ENCODE results near the gene SH3PXD2B. TPM values are rescaled to one million over a fixed set of nuclear protein-coding genes. Genes with fewer than 3 reads are reported as not detected.

The SH3PXD2B gene
- 10 to 100 TPM in 4 of 5 donors, 1 to 10 TPM in 1; 7.2 to 63.0 (median 35.1) TPM for total RNA-seq
- polyA plus RNA-seq = 10 to 100 TPM in 1 of 3 donors, 1 to 10 TPM in 2; 6.7 to 15.8 (median 7.4) TPM
- long read RNA-seq, donor 1 = 0 reads
- long read RNA-seq, donor 2, full-length matches to known transcripts = 1 of 1 reads
- long read RNA-seq, donor 2, partial matches to known transcripts = 0 of 1 reads
- long read RNA-seq, donor 2, other reads (novel, unspliced or antisense) = 0 of 1 reads
- long read RNA-seq, donor 3, full-length matches to known transcripts = 2 of 2 reads
- long read RNA-seq, donor 3, partial matches to known transcripts = 0 of 2 reads
- long read RNA-seq, donor 3, other reads (novel, unspliced or antisense) = 0 of 2 reads
- long read RNA-seq, donor 4 = 0 reads
- long read RNA-seq, donor 5, full-length matches to known transcripts = 6 of 6 reads
- long read RNA-seq, donor 5, partial matches to known transcripts = 0 of 6 reads
- long read RNA-seq, donor 5, other reads (novel, unspliced or antisense) = 0 of 6 reads
- long read RNA-seq, donor 6, full-length matches to known transcripts = 3 of 3 reads
- long read RNA-seq, donor 6, partial matches to known transcripts = 0 of 3 reads
- long read RNA-seq, donor 6, other reads (novel, unspliced or antisense) = 0 of 3 reads
- long read RNA-seq, donor 7, full-length matches to known transcripts = 2 of 2 reads
- long read RNA-seq, donor 7, partial matches to known transcripts = 0 of 2 reads
- long read RNA-seq, donor 7, other reads (novel, unspliced or antisense) = 0 of 2 reads
- long read RNA-seq, donor 8, partial matches to known transcripts = 7 of 7 reads
- long read RNA-seq, donor 8, other reads (novel, unspliced or antisense) = 0 of 7 reads
- long read RNA-seq, donor 9, full-length matches to known transcripts = 2 of 2 reads
- long read RNA-seq, donor 9, partial matches to known transcripts = 0 of 2 reads
- long read RNA-seq, donor 9, other reads (novel, unspliced or antisense) = 0 of 2 reads
- long read RNA-seq, donor 10 = 0 reads

DNA sequence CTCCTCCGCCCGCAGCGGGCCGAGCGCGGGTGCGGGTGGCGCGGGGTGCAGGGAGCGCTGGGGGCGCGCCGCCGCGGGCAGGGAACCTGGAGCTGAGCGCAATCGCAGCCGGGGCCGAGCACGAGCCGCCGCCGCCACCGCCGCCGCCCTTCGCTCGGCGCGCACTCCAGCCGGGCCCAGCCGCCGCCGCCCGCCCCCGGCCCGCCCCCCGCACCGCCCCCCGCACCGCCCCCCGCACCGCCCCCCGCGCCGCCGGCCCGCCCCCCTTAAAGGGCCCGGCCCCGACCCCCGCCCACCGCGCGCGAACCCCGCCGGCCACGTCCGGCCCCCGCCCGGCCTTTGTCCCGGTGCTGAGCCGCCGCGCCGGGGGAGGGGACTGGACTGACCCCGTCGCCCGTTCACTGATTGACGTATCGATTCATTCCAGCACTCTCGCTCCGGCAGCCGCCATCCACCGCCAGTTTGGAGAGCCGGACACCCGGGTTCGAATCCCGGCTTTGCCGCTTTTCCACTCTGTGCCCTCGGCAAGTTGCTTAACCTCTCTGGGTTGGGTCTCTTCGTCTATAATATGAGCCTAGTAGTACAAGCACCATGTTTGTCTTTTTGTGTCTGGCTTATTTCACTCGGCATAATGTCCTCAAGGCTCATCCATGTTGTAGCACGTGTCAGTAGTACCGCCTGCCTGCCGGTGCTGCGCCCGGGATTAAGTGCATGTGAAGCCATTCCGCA lies at the start of gene SH3PXD2B:
Gene SH3PXD2B (minus strand): TSS at position 168 of the 729 bp plus-strand sequence. CDS start 173 bp downstream, outside the sequence.
- peaks cover 15 to 56% (median 38%) of the 10 kb centered on the region in 4 donors for H3K4me1 ChIP-seq
- intact Hi-C loops (cut with DNase I; ENCODE audit: low total_unique reads) = loop anchor here (10.0 kb wide), 1 partner anchor 500 kb away; the partner anchor contains the start of gene RPL26L1
- H3K9me3 ChIP-seq = no peaks in the 10 kb centered on the region
- 4 to 14% (median 6%) methylated on average over 11 to 68 of the region's 89 CpGs for WGBS, 5 donors
- peak within 1 kb of the TSS; percentile 80 to 94 (median 88) for H3K27ac ChIP-seq
- no peak for TF ChIP-seq POLR2A (IDR thresholded peaks at IDR 0.05)
- TF ChIP-seq POLR2AphosphoS5 (IDR thresholded peaks at IDR 0.05) = peak in 1 of 3 donors; percentile 34
- no peak for TF ChIP-seq CTCF (IDR thresholded peaks at IDR 0.05)
- TF ChIP-seq EP300 (IDR thresholded peaks at IDR 0.05) = no peak
- H3K4me3 ChIP-seq = peak within 1 kb of the TSS; percentile 85 to 95 (median 89)
- peaks cover 0 to 11% (median 0%) of the 10 kb centered on the region in 3 donors for H3K27me3 ChIP-seq
- peak; percentile 63 to 90 for DNase-seq
- no peaks in the 10 kb centered on the region for H3K36me3 ChIP-seq

DNA sequence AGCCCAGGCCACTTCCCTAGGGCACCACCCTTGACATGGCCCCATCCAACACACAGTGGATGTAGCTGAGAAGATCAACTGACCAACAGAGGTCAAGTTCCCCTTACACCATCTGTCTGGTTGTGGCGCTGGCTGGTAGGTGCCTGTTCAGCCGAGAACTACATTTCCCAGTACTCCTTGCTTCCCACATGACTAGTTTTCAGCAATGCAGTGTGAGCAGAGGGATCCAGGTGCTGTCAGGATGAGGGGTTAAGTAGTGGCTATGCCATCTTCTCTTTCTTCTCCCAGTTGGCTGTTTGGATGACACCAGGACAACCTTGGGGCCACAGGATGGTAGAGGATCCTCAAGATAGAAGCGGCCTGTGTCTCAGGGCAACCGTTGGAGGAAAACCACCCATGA lies 48.6 kb upstream of the SH3PXD2B start:
- no peaks in the 10 kb centered on the region for H3K36me3 ChIP-seq
- H3K27ac ChIP-seq = no peak overlapping the region
- TF ChIP-seq POLR2AphosphoS5 (IDR thresholded peaks at IDR 0.05) = no peak
- no peaks in the 10 kb centered on the region for H3K27me3 ChIP-seq
- WGBS, 5 donors = 84 to 95% (median 91%) methylated on average over 4 of the region's 4 CpGs
- intact Hi-C loops (cut with DNase I; ENCODE audit: low total_unique reads) = no loop called here
- peak in 1 of 2 donors; percentile 53 for DNase-seq
- peaks cover 0 to 13% (median 8%) of the 10 kb centered on the region in 4 donors for H3K4me1 ChIP-seq
- no peak overlapping the region for H3K4me3 ChIP-seq
- no peaks in the 10 kb centered on the region for H3K9me3 ChIP-seq

DNA sequence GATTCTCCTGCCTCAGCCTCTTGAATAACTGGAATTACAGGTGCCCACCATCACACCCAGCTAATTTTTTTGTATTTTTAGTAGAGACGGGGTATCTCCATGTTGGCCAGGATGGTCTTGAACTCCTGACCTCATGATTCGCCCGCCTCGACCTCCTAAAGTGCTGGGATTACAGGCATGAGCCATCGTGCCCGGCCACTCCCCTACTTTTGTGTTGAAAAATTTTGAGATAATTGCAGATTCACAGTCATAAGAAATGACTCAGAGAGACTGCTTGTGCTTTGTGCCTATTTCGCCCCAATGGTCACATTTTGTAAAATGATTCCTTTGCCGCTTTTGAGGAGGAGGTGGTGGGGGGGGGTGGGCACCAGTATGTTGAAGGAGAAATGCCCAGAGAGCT lies 48.1 kb upstream of the SH3PXD2B start:
- Histone ChIP-seq H3K9me3 (no peaks in the 10 kb centered on the region), H3K27ac (no peak overlapping the region), H3K4me3 (no peak overlapping the region), H3K27me3 (no peaks in the 10 kb centered on the region), H3K4me1 (peaks cover 0 to 13% (median 8%) of the 10 kb centered on the region in 4 donors), H3K36me3 (no peaks in the 10 kb centered on the region)
- TF ChIP-seq CTCF (IDR thresholded peaks at IDR 0.05) (no peak), POLR2A (IDR thresholded peaks at IDR 0.05) (no peak), POLR2AphosphoS5 (IDR thresholded peaks at IDR 0.05) (no peak), EP300 (IDR thresholded peaks at IDR 0.05) (no peak)
- intact Hi-C loops (cut with DNase I; ENCODE audit: low total_unique reads) = no loop called here
- DNase-seq = no peak
- WGBS, 5 donors = 80 to 91% (median 86%) methylated on average over 8 of the region's 8 CpGs

DNA sequence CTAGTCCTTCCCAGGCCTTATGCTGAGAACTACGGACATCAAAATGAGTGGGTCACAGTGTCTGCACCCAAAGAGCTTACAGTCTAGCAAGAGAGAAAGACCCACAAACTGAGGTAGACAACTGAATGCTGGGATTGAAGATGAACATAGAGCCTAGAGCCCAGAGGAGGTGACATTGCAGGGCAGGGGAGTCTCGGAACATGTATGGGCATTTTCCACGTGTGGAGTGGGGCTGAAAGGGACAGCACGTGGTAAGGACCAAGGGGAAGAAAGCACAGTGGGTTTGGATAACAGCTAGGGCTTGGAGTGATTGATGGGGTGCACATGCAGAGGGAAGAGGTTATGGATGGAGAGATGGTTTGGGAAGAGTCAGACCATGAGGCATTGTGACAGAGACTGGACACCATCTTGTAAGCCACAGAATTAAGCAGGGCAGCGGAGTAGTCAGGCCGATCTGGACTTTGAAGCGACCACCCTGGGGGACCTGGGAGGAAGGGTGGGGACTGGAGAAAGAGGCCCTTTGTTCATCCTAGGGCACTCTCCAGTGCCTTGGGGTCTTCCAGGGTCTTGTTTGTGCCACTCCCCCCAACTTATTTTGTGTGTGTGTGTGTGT lies 47.5 kb upstream of the SH3PXD2B start:
- Histone ChIP-seq H3K4me3 (no peak overlapping the region), H3K36me3 (no peaks in the 10 kb centered on the region), H3K9me3 (no peaks in the 10 kb centered on the region), H3K4me1 (peaks cover 0 to 15% (median 10%) of the 10 kb centered on the region in 4 donors), H3K27ac (no peak overlapping the region), H3K27me3 (no peaks in the 10 kb centered on the region)
- no peak for DNase-seq
- WGBS, 5 donors = 87 to 90% (median 89%) methylated on average over 7 of the region's 7 CpGs
- TF ChIP-seq EP300 (IDR thresholded peaks at IDR 0.05) = no peak
- no peak for TF ChIP-seq POLR2A (IDR thresholded peaks at IDR 0.05)
- no peak for TF ChIP-seq CTCF (IDR thresholded peaks at IDR 0.05)
- no peak for TF ChIP-seq POLR2AphosphoS5 (IDR thresholded peaks at IDR 0.05)
- intact Hi-C loops (cut with DNase I; ENCODE audit: low total_unique reads) = no loop called here

Data from stomach (tissue), 19 donors.